A204.1 (cell line): Measurements from ENCODE around the gene KCNJ1.

Source experiments
- FAIRE-seq: peaks from 2 replicates; lab custom pipeline; 2012; peaks lifted over from hg19 to GRCh38; lab: Jason Lieb, UNC

The KCNJ1 gene

DNA sequence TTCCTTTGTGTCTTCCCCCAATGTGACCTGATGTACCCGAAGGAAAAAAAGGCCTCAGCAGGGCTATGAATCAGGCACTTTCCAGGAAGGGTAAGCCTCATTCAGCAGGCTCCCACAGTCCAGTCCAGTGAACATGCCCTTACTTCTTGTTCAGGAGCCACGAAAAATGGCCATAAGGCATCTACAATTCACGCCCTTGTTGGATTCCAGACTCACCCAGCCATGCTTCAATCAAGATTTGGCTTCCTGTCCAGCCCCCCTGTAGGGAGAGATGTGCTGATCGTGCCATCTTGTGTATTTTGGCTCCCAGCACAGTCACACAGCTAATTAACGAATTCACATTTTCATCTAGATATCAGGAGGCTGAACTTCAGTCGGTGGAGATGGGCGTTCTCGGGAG, 14.1 kb upstream of the KCNJ1 start:
- FAIRE-seq: no peak

DNA sequence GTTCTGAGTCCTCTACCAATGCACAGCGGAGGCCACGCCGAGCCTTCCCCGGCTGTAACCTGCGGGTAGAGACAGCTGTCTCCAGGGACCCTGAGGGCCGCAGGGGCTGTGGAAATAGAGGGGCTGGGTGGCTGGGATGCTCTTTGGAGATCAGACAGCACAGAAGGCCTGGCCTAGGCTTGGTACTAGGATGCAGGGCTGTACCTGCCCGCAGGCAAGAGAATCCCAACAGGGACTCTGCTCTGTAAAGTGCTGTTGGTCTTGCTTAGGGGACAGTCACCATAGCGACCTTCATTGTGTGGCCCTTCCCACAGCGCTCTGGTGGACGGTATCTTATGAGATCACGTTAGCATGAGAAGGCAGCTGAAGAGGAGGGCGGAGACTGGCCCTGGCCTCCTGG, 12.7 kb upstream of the KCNJ1 start:
- FAIRE-seq: no peak

DNA sequence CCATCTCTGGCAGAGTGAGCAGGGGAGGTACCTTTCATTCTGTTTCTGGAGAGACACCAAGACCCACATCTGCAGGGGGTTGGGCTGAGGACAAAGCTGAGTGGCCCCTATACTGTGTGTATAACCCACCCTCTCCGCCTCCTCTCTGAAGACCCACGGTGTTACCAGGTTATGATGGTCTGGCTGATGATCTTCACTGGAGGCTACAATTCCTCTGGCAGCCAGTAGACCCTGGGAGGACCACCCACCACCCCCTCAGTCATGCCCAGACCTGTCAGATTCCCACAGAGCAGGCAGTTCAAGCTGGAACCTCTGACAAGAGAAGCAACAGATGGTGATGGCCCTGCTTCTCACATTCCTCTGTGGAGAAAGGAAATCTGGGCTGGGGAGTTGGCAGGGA, 11.4 kb upstream of the KCNJ1 start:
- no peak for FAIRE-seq

DNA sequence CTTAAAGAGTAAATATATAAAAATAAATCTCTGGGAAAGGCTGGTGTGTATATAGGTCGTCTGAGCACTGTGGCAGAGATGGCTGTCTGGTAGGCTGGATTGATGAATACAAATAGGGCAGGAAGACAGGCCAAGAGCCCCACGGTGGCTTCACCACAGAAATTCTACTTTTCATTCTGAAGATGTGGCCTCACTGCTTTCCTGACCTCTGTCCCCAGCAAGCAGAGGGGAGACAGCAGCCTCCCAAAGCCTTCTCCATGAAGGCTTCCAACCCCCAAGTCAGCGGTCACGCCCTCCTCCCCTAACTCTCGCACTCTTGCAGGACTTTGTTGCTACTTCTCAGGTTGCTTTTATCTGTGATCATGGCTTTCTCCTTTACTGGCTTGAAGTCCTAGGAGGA, 10.6 kb upstream of the KCNJ1 start:
- no peak for FAIRE-seq

DNA sequence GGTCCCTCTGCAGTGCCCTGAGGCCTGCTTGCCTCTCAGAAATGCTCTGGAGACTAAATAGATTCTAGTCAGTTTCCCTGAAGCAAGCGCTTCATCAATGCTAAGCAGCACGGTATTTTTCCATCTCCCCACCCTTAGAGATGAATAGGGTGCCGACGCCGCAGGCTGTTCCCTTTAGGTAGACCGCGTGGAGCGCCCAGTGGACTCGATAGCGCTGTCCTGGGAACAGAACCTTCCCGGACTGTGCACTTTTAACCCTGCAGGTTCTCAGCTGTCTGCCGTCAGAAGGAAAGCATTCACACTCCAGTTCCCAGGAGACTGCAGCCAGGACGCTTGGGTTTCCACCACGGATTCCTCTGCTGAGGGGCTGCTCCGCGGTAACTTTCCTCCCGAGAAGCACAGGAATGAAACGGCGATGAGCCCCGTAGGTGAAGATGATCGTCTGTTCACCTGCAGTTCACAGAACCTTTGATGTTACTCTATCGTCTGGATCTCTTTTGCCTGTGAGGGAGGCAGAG, 9.1 kb upstream of the KCNJ1 start:
- FAIRE-seq: no peak

DNA sequence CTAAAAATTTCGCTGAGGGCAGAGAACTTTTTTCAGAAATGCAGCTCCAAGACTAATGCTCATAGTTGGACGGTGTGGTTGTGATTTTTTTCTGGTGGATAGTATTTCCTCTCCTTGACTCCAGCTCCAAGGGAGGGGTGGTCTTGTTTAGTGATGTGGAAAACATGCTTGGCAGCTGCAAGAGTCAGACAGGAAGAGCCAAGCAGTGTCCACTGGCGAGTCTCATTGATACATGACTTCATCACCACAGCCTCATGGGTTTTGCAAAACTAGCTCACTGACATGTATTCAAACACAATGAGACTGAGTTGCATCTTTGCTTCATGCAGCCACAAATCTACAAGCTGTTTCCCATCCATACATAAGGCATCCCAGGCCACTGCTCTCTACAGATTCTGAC, 7.3 kb upstream of the KCNJ1 start:
- FAIRE-seq: no peak

DNA sequence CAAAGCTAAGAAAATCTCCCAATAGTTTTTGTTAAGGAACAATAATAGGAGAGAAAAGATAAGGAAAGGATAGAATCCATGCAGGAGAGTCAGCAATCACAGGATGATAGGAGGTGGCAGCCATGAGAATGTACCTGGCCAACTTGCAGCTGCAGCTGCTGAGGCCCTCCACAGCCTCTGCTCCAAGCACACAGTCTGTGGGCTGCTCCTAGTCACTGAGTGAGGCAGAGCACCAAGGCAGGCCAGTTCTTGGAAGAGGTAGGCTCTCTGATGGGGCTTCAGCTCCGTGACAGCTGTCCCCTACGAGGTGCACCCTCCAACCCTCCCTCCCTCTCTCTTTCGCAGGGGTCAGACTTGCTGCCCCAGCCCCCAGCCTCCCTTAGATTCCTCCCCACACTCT, 5.5 kb upstream of the KCNJ1 start:
- FAIRE-seq: no peak

DNA sequence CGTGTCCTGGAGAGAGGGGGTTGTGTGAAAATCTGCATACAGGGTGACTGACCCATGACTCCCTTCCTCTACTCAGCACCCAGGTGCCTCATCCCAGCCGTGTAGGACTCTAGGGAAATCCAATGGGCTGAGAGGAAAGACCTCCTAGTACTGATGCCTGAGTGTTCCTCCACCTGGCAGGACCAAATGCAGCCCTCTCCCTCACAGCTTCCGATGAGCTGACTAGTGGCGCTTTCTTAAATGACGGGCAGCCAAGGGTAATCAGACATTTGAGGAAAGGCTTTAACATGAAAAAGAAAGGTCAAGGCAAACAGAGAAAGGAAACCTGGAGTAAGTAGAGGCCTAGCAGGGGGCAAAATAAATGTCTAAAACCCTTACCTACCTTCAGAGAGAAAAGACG, 5.0 kb upstream of the KCNJ1 start:
- no peak for FAIRE-seq

DNA sequence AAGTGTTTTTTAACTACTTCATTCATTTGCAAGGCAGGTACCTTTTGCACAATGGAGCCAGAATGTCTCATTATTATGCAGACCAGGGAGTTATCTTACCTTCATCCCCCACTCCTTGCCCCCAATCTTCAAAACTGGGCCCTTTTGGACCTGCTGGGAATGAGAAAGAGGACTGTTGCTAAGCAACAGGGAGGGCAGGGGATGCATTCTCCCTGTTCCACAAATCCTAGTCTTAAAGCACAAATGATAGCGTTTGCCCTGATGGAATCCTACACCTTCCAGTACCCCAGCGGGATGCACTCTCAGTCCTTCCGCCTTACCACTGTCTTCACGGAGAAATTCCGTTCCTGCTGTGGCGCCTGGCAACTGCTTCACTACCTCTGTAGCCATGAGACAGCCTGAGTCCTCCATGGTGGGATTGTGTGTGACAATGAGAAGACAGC, 4.1 kb upstream of the KCNJ1 start:
- FAIRE-seq: no peak

DNA sequence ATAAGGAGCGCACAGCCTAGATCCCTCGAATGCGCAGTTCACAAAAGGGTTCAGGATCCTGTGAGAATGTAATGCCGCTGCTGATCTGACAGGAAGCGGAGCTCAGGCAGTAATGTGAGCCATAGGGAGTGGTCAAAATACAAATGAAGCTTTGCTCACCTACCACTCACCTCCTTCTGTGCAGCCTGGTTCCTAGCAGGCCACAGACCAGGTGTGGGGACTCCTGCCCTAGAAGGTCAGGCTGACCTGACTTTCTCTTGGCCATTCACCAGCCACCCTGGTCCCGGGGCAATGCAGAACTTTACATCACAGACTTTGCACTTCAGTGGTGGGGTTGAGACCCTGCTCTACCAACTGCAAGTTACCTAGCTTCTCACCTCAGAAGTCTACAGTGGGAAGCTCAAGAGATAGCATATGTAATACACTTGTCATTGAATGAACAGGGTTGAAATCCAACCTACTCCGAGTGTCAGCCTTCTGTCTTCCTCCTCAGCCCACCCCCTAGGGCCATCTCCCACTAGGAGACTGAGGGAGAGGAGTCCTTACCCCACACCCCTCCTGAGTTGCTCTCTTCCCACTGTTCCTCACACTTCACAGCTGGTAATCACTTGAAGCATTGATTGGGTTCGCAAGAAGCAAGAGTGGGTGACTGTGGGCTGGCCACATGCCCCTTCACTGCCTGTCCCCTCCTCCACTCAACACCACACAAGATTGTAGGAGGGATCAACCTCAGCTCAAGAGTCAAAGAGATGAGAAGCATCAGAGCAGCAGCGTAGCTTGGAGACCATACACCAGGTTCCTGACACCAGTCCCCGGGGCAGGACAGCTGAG, 2.0 kb upstream of the KCNJ1 start:
- no peak for FAIRE-seq

DNA sequence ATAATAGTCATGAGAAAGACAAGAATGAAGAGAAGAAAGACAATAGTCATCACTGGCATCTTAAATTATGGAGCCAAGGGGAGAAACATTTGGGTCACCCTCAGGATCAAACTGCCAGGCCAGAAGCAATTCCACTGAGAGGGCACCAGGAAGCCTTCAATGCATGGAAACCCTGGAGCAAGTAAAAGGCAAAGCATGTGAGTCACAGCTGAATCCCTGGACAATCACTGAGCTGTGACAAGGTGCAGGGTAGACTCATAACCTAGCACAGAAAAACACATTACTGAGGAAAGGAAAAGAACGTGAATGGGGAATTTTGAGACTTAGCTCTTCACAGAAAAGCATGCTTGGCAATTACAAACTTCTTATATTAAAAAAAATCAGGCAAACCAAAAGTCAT, 1.6 kb downstream of the KCNJ1 start:
- FAIRE-seq: no peak

DNA sequence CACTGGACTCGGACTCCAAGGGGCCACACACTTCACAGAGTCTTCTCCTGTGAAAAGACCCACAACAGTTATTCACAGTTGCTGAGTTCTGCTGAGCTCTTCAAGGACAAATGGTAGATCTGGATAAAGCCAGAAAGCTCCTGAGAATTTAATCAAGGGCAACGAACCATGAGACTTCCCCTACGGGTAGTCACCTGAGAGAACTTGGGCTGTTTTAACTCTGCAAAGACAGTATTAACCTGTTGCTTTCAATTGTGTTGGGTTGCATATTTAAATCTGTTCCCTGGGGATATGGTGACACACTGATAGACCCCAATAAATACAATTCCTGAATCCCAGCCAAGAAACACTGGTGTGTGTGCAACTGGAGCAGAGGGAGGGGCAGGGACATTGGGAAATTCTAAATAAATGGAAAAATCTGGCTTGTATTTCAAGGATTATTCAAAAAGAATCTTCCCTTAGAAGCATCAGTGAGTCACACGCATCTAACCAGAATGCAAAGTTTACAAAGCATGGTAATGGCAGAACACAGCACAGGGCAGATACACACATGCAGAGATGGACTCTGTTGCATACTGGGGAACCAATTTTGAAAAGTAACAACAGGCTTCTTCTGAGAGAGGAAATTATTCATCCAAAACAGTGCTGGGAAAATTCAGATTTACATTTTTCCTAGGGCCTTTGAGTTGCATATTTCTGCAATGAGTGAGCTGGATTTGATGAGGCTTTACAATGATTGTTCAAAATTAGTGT, 4.0 kb downstream of the KCNJ1 start:
- FAIRE-seq: no peak

DNA sequence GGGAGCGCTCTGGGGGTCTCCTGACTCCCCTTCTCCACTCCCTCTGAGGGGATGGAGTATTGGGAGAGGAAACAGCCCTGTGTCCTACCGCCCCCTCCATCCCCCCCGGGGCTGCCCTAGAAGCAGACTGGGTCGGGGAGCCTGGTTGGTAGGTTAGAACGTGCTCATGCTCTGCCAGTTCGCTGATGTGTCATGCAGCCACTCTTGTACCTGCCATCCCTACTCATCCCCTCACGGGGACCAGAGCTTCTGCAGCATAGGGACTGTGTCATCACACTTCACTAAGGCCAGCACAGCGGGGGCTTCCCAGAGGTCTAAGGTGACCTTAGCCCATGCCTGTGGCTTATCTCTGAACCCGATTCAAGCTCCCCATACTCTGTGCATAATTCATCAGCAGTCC, 4.7 kb downstream of the KCNJ1 start:
- FAIRE-seq: no peak

DNA sequence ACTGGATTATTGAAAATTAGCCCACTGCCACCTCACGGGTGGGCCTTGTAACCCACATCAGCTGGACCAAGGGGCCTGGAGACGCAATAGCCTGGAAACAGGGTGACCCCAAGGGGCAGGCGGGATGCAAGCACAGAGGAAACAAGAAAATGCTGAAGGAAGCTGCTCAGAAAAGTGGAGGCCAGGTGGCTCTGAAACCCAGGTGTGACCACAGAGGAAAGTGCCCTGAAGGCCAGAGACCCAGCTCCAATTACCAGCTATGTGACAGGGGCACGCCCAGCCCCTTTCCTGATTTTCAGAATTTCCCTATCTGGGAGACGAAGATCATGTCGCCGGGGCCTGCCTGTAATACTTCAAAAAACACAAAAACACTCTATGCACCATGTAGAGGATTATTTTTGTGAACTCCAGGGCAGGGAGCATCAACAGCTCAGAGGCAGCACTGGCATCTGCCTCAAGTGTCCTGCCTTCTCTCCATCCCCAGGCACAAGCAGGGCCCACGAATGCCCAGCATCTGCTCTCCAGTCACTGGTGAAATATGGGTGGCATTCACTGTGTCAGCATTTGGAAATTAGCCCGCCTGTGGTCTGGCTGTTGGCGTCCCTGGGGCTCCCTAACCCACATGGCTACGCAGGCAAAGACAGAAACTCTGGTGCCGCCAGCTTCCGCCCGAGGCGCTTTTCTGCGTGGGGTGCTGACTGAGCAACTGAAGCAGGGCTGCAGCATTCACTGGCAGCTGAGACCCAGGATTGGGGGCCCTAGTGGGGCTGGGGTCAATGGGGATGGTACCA, 6.3 kb downstream of the KCNJ1 start:
- no peak for FAIRE-seq

DNA sequence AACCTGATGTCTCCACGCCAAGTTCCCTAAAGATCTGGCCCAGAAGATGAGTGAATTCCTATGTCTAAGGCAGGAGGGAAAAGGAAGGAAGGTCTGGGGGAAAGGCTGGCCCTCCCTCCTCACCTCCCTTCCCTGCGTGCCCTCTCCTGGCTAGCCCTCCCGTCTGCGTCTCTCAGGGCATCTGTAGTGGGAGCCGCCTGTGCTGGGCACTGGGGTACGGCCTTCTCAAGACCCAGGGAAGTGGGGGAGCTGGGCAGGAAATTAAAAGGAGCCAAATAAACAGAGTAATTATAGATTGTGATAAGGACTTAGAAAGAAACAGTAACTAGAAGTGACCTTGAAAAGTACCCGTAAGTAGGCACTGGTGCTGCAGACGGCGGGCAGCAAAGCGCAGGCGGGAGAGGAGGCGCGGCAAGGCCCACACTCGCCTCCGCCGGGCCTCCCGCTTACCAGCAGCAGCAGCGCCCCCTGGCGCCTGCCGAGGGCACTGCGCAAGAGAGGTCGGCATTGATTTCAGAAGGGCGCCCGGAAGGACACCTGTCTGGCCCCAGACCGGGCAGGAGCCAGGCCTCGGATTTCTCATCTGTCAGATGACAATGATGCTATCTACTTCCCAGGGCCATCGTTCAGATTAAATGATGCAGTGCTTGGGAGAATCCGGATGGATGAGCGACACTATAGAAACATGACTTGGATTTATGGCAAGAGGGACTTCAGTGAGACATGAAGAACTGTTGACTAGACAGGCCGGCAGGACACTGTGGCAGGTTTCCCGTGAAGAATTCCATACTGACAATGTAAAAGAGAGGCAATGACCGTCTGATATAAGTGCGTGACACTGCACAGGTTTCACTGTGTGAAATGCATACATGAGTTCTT, 7.3 kb downstream of the KCNJ1 start:
- FAIRE-seq: no peak

DNA sequence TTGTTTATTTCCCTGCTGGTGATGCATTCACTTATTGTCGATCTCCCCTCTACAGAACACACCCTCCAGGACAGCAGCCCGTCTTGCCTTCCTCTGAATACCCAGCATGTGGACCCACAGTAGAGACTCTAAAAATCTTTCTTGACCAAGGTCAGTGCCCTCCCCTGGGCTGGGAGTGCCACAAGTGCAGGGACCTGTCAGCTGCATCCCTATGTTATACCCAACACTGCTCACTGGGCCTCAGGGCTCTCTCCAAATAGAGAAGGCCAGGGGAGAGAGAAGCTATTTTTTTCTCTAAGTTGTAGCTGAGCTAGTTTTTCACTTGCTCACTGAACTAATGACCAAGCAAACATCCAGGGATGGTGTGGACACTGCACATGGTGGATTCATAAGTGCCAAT, 9.8 kb downstream of the KCNJ1 start:
- no peak for FAIRE-seq

DNA sequence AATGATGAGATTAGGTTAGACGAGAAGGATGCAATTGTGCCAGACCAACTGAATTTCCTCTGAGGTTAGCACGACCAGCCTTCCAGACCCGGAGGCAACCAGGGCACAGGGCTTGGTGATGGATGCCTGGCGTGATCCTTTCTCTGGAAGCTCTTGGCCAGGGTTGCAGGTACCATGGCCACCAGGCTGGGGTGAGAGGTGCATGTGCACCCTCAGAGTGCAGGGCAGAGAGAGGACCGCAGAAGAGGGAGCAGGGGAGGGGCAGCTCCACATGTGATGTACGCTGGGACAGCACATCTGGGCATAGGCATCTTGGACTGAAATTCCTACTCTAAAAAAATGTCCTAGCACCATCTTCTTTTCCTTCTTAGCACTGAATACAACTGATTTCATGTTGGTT, 10.9 kb downstream of the KCNJ1 start:
- FAIRE-seq: no peak

DNA sequence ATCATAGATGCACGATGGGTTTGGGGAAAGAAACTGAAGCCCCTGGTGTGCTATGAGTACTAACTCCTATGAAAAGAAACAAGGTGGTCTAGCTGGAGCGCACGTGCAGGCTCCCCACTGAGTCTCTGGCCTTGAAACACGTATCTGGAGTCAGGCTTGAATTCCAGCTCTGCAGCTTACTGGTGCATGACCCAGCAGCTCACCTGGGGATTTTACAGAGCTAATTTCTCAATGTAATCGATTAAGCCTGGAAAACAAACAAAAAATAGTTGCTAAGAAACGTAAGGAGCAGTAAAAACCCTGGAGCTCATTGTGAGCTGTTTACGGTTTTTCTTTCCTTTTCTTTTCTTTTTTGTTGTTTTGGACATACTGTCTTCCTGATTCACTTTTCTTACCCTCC, 12.3 kb downstream of the KCNJ1 start:
- no peak for FAIRE-seq

DNA sequence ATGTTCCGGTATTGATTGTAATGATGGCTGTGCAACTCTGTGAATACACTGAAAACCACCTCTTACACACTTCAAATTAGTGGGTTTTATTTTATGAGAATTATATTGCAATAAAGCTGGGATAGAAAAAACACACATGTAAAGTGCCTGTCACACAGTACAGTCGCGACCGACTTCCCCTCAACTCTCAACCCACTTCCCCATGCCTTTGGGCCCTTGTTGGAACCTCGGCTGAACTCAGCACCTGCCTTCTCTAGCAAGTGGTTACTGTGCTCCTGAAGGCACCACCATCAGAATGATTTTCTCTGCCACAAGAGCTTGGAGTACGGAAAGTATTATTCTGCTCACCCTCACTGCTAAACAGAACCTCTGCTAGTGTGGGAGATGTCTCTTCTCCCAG, 13.5 kb downstream of the KCNJ1 start:
- no peak for FAIRE-seq

DNA sequence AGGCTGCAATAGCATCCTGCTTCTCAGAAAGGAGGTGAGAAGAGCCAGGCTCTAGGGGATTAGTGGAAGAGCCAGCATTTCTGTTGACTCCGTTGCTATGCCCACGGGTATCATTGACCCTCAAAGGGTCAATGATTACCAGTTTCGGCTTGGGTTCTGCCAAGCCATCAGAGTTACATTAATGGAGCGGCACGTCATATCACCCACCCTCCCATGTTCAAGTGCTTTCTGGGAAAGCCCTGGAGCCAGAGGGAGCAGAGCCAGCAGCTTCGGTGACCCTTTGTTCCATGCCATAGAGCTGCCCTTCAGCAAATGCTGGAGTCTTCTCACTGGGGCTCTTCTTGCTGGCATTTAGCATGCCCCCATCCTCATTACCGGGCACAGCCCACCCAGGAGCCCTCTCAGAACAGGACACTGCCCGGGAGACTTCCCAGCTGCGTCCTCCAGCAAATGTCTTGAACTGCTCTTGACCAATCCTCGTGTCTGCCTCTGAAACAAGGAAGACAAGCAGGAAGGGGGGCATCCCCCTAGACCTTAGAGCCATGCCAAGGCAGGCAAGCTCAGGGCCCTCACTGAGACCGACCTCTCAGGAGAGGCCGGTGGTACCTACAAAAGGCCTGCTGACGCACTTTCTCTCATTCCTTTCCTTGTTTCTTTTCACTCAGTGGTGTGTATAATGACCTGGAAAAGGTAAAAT, 14.6 kb downstream of the KCNJ1 start:
- no peak for FAIRE-seq

DNA sequence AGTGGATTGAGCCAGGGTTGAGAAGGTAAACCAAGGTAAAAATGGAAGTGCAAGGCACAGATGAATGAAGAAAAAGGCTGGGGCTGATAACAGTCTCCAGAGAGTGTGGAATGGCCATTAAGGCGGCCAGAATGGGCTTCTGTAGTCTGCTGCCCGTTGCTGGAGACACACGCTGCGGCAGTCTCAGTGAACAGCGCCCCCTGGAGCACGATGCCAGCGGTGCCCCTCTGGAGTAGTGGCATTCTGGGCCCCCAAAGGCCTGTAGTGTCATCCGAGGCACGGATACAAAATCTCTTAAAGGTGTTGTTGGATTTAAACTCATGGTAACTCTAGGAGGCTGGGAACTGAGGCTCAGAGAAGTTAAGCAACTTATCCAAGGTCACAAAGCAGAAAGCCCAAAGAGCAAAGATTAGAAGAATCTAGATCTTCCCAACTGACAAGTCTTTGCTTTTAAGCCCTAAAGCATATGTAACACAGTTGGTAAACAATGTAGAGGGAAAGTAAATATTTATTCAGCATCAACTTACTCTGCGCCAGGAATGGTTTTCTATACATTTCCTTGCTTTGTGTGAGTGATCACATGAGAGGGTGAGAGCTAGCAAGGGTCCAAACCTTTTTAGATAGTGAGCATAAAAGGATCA, 18.2 kb downstream of the KCNJ1 start:
- no peak for FAIRE-seq
